GM12878 (cell line): ENCODE results near the gene NUP210.

Experiments
- CHD4 ChIP-seq: fragments of 200-600 bp; sonication (generic); IDR thresholded peaks from 2 replicates; pipeline ENCODE4 v1.6.1; 2016; ENCODE audit warnings: mild to moderate bottlenecking
- CTCF ChIP-seq, 3 experiments: IDR thresholded peaks in 2 of 3; conservative IDR thresholded peaks in 1 of 3; 2 replicates each; pipeline ENCODE4 v1.5.1; 2011; ENCODE audit warnings: low read depth in 3 of 3, low read length in 3 of 3, mild to moderate bottlenecking in 3 of 3, control low read depth in 2 of 3, moderate library complexity in 2 of 3, inconsistent platforms in 1 of 3, mixed read lengths in 1 of 3; ENCODE audit not compliant: control insufficient read depth in 2 of 3, insufficient read depth in 1 of 3; ENCODE audit errors: extremely low read depth in 1 of 3
- GABPA ChIP-seq: IDR thresholded peaks from 2 replicates; pipeline ENCODE4 v1.6.1; 2014; ENCODE audit warnings: antibody characterized with exemption, low read depth, mild to moderate bottlenecking, inconsistent platforms
- MEF2A ChIP-seq: IDR thresholded peaks from 2 replicates; pipeline ENCODE4 v1.6.1; 2011; ENCODE audit warnings: low read depth, mild to moderate bottlenecking, low read length, moderate library complexity; ENCODE audit not compliant: insufficient read depth
- RAD21 ChIP-seq: IDR thresholded peaks from 2 replicates; pipeline ENCODE4 v1.6.1; 2011; ENCODE audit warnings: mild to moderate bottlenecking, low read depth, low read length, moderate library complexity; ENCODE audit not compliant: insufficient read depth
- TBL1XR1 ChIP-seq: IDR thresholded peaks from 2 replicates; pipeline ENCODE4 v1.6.1; 2012; ENCODE audit warnings: low read depth, low read length, improper control_type of control experiment
- ZNF24 ChIP-seq: fragments of 450-650 bp; IDR thresholded peaks from 2 replicates; pipeline ENCODE4 v1.6.1; 2017; ENCODE audit warnings: antibody characterized with exemption, mild to moderate bottlenecking
- ZSCAN29 ChIP-seq: fragments of 450-650 bp; IDR thresholded peaks from 2 replicates; pipeline ENCODE4 v1.6.1; 2017; ENCODE audit warnings: mild to moderate bottlenecking, moderate library complexity

GRCh38 chr3:13282986-13283876, 136.9 kb downstream of the NUP210 start:
- TF ChIP-seq ZNF24 (no peak), TBL1XR1 (no peak), MEF2A (no peak), RAD21 (no peak), ZSCAN29 (no peak), GABPA (no peak), CTCF (IDR thresholded peaks at IDR 0.05 in 2 of 3, conservative IDR thresholded peaks at IDR 0.05 in 1 of 3; ENCODE audit: control insufficient read depth in 2 of 3, extremely low read depth in 1 of 3, insufficient read depth in 1 of 3, low read depth in 3 of 3, low read length in 3 of 3) (no peak), CHD4 (no peak)
